ENCODE results near the gene NRCAM.

GRCh38 chr7:108248418-108248817 lies 207.8 kb downstream of the NRCAM start:
- TF ChIP-seq EZH2 (IDR thresholded peaks at IDR 0.05; ENCODE audit: borderline replicate concordance, insufficient read depth, low read depth, low read length, poor library complexity, severe bottlenecking), result no peak
- no peak for TF ChIP-seq CTCF (IDR thresholded peaks at IDR 0.05)

All from B cell (primary cell).